HG03442 (cell line): Measurements from ENCODE around the gene DNAJC3.
"Not testable (repeated sequence)": the region's sequence is repeated elsewhere in the genome, so short reads cannot be mapped to it uniquely, and the experiment has no call there.

ENCODE experiments used
- ATAC-seq: cut with Tn5 transposase; IDR thresholded peaks from one replicate; pipeline ENCODE4 v1.9.1; 2021; ENCODE audit warnings: mild to moderate bottlenecking, moderate library complexity; ENCODE audit not compliant: unreplicated experiment

Gene DNAJC3

DNA sequence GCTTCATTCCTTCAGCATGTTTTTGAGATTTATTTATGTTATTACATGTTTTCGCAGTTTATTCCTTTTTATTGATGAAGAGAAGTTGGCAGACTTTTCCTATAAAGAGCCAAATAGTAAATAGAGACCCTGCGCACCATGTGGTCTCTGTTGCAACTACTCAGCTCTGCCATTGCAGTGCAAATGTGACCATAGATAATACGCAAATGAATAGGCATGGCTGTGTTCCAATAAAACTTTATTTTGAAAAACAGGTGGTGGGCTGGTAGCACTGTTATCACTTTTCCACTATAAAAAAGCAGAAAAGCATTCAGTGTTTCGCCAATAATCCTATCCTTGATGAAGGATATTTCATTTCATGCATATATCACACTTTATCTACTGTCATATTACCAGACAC lies 95.0 kb downstream of the DNAJC3 start:
- no peak for ATAC-seq

DNA sequence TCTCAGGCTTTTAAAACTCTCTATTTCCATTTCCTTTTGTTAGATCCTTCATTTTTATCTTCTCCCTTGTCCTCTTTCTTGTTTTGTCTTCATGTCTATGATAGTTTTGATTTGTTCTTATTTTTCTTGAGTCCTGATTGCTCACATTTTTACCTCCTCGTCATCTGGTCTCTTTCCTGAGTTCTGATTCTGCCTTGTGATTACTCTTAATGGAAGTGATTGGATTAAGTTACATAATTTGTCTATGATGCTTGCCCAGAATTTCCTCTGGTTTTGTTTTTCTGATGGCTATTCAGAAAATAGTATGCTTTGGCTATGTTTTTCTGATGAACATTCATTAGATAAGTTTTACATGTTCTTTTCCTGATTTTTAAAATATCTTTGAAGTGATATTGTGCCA lies 102.6 kb downstream of the DNAJC3 start:
- no peak for ATAC-seq

DNA sequence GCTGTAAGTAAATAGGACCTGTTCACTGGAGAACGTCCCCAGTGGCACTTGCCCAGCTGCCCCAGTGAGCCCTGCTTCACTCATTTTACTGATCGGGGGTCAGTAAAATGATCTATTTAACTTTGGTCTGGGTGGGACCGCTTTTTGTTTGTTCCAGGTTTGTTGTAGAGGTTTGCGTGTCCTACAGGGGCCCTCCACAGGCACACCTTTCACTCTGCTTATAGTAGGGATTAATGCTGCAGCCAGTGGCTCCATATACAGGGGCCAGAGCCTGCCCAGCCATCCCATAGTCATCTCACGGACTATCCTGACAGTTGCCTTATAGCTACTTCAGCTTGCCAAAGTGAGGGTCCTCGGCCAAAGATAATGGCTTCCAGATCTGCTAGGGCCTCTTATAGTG lies 104.1 kb downstream of the DNAJC3 start:
- ATAC-seq, result no peak

GRCh38 chr13:95781940-95782339 lies 105.0 kb downstream of the DNAJC3 start:
- ATAC-seq, result not testable (repeated sequence)

DNA sequence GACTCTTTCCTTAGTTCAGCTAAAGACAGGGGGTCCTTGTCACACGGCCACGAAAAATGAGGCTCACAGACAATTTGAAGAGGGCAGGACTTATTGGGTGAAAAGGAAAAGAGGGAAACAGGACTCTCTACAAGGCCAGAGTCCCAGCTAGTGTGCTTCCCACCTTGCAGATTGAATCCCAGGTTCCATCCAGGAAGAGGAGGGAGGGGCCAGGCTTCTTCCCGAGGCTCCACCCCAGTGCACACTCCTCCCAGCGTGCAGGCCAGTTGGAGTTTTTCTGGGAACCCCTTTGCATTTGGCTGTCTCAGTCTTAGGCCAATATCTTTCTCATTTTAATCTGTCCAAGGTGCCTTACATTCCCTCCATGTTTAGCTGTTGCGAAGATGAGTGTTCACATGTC lies 106.8 kb downstream of the DNAJC3 start:
- ATAC-seq, result no peak

DNA sequence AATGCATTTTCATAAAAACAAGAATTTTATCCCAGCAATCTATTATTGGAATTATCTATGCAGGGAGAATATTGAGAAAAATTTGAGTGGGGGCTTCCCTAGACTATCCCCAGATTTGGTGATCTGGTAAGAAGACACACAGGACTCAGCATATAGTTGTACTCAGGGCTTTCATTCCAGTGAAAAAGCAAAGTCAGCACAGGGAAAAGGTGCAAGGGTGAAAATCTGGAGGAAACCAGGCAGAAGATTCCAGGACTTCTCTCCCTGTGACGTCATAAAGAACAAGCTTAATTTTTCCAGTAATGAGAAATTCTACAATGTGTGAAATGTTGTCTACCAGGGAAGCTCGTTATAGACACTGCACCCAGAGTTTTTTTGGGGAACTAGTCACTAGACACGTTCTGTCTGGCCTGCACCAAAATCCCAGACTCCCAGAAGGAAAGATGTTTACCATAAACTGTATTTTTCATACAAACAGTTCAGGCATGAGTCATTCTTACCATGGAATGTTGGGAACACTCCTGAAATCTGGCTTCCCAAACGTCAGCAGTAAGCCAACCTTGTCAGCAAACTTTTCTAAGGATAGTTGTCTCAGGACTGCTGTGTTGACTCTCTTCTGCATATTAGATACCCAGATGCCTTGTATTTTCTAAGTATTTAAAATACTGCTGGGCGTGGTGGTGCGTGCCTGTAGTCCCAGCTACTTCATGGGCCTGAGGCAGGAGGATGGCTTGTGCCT lies 107.4 kb downstream of the DNAJC3 start:
- no peak for ATAC-seq

GRCh38 chr13:95784900-95785290 lies 108.0 kb downstream of the DNAJC3 start:
- no peak for ATAC-seq

DNA sequence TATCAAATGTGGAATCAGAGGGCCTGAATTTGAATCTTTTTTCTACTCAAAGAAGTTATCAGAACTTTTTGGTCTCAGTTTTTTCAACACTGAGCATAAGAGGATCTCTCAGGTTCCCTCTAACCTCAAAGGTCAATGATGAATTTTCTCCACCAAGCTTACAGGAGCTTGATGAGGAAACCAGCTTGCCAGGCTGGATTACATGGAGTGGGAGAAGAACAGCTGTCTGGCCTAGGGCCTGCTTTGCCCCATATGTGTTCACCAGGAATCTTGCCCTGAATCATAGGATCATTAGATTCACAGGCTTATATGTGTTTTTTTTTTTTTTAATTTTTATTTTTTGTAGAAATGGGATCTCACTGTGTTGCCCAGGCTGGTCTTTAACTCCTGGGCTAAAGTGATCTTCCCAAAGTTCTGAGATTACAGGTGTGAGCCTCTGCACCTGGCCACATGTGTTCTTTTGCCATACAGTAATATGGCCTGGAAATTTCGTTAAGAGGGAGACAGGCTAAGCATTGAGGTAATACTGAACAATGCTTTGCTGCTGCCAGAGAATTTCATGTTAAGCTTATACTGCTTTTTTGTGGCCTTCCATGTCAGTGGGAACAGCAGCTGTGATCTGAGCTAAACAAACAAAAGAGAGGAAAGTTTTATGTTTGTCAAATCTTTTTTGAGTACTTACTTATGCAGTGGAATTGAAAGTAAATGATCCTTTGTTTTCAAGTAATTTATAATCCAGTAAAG lies 110.6 kb downstream of the DNAJC3 start:
- ATAC-seq, result no peak

- no peak for ATAC-seq
These were observed 111.1 kb downstream of the DNAJC3 start for GRCh38 chr13:95788100-95788463.

GRCh38 chr13:95789315-95789714 lies 112.4 kb downstream of the DNAJC3 start:
- ATAC-seq, result not testable (repeated sequence)

DNA sequence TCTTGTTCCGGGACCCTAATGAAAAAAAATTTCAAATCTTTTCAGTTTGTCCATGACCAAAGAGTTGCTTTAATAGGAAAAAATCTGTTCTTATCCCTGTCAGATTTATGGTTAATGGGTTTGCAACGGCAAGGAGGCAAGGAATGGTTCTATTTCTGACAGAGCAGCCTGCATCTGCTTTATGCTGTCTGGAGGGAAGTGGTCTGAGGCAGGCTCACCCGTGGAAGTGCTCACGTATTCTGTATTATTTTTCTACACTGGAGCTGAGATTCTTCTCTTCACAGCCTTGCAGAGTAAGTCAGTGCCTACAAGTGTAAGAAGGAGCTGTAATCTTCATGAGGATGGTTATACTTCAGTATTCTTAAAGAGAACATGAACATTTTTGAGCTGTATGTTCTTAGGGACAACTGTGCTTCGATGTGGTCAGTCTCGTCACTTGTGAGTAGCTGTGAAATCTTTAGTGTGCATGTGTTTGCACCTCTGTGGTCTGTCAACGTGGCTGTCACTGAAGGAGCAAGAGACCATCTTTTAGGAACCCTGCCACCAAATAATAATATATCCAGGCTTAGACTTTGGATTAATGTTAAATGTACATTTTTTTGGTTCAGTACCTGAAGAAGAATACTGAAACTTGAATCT lies 114.3 kb downstream of the DNAJC3 start:
- no peak for ATAC-seq

DNA sequence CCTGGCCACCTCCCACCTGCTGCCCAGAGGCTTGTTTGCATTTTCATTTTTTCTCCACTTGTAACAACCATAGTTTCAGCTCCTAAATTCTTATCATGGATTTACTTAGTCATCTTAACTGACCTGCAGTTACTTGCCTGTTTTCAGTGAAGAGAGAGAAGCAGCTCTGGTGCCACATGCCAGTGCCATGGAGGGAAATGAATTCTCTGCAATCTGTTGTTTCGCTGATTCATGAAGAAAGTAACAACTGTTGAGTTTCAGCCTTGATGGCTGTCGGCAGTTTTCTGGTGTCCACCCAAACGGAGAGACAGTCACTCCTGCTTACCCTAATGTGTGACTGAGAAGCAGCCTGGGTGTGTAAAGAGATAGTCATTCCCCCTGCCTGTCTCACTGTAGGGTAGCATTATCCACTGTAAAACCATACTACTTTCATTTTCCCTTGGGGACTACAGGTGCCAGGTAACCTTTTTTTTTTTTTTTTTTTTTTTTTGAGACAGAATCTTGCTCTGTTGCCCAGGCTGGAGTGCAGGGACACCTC lies 116.1 kb downstream of the DNAJC3 start:
- no peak for ATAC-seq

GRCh38 chr13:95793781-95794180 lies 116.8 kb downstream of the DNAJC3 start:
- no peak for ATAC-seq

DNA sequence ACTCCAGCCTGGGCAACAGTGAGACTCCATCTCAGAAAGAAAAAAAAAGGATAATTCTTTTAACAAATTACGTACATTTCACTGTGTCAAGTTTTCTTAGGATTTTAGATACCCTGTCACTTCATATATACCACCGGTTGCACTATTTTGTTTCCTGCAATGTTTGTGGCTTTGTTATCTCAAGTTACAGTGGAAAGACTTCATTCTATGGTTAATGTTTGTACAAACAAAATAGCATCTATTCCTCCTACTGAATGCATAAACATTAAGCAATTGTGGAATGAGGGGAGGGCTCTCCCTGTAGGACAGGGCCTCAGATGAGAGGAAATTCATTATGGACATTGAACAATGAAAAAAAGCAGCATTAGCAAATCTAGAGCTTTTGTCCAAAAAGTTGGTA lies 120.1 kb downstream of the DNAJC3 start:
- ATAC-seq, result no peak

GRCh38 chr13:95800436-95800835 lies 123.5 kb downstream of the DNAJC3 start:
- ATAC-seq, result no peak

DNA sequence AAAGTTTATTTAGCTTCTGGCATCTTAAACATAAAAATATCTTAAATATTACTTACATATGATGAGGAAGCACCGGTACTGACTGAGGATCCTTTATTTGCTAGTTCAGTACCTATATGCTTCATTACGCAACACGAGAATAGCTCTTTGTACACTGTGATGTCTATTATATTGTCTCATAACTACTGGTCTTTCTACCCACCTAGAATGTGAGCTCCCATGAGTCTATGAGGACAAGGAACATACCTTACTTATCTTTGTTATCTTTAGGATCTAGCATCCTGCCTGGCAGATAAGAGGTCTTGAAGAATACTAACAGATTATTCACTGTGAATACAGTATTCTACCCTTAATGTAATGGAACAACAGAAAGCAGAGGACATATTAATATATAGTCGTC lies 124.9 kb downstream of the DNAJC3 start:
- ATAC-seq, result no peak

- ATAC-seq, result no peak
These were observed 129.0 kb downstream of the DNAJC3 start for GRCh38 chr13:95805921-95806320.

DNA sequence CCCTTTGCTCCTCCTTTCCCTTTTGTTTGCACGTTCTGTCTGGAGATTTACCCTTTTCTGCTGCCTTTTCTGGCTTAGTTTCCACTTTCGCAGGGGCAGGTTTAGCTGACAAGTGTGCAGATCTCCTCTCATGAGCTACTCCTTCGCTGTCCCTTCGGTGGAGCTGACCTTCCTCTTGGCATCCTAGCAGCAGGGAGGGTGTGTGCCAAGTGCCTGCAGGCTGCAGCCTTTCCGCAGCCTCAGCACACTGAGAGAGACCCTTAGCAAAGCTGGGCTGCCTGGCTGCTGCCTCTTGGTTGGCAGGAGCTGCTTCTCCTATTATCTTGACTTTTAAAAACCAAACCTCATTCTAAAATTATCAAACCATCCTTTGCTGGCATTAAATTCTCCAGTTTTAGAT lies 132.5 kb downstream of the DNAJC3 start:
- no peak for ATAC-seq

DNA sequence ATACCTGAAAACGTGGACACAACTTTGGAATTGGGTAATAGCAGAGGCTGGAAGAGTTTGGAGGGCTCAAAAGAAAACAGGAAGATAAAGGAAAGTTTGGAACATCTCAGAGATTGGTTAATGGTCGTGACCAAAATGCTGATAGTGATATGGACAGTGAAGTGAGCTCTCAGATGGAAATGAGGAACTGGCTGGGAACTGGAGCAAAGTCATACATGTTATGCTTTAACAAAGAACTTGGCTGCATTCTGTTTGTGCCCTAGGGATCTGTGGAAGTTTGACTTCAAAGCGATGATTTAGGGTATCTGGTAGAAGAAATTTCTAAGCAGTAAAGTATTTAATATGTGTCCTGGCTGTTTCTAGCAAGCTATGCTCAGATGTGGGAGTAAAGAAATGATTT lies 136.2 kb downstream of the DNAJC3 start:
- ATAC-seq, result no peak

DNA sequence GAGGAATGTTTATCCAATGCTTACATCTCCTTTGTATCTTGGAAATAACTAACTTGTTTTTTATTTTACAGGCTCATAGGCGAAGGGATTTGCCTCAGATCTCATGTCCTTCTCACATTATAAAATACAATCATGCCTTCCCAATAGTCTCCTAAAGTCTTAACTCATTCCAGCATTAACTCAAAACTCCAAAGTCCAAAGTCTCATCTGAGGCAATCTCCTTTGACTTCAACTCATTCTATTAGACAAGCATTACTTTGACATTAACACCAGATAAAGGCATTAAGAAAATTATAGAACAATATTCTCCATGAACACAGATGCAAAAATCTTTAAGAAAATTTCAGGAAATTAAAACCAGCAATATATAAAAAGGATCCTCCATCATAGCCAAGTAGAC lies 137.6 kb downstream of the DNAJC3 start:
- ATAC-seq, result no peak

DNA sequence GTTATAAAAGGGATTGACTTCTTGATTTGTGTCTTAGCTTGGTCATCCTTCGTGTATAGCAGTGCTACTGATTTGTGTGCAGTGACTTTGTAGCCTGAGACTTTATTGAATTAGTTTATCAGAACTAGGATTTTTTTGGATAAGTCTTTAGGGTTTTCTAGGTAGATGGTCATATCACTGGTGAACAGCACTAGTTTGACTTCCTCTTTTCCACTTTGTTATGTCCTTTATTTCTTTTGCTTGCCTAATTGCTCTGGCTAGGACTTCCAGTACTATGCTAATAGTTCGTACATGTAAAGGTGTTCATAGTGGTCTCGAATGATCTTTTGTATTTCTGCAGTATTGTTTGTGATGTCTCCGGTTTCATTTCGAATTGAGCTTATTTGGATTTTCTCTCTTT lies 145.4 kb downstream of the DNAJC3 start:
- no peak for ATAC-seq

- ATAC-seq, result no peak
These were observed 156.2 kb downstream of the DNAJC3 start for GRCh38 chr13:95833126-95833525.
